Cardiac fibroblast (primary cell): Measurements from ENCODE around the gene SH3RF1.

Source experiments
- DNase-seq, 2 donors: peaks; one replicate each; pipeline versions ENCODE4 v3.0.0 to v3.0.0-alpha.2; 2010; ENCODE audit warnings: low read depth in 2 of 2
- H3K4me3 ChIP-seq, 2 donors: replicated peaks in 1 of 2; 1 replicate in 1 of 2; 2 replicates in 1 of 2; pipeline ENCODE4 v1.5.1; 2011; ENCODE audit warnings: low read depth in 2 of 2, low read length in 2 of 2, mild to moderate bottlenecking in 2 of 2, moderate library complexity in 1 of 2
- TF ChIP-seq, protein P1 (sequence below): IDR thresholded peaks from one replicate; pipeline ENCODE4 v1.5.1; 2011; ENCODE audit warnings: low read depth, mild to moderate bottlenecking, low read length, inconsistent platforms

Gene SH3RF1

DNA sequence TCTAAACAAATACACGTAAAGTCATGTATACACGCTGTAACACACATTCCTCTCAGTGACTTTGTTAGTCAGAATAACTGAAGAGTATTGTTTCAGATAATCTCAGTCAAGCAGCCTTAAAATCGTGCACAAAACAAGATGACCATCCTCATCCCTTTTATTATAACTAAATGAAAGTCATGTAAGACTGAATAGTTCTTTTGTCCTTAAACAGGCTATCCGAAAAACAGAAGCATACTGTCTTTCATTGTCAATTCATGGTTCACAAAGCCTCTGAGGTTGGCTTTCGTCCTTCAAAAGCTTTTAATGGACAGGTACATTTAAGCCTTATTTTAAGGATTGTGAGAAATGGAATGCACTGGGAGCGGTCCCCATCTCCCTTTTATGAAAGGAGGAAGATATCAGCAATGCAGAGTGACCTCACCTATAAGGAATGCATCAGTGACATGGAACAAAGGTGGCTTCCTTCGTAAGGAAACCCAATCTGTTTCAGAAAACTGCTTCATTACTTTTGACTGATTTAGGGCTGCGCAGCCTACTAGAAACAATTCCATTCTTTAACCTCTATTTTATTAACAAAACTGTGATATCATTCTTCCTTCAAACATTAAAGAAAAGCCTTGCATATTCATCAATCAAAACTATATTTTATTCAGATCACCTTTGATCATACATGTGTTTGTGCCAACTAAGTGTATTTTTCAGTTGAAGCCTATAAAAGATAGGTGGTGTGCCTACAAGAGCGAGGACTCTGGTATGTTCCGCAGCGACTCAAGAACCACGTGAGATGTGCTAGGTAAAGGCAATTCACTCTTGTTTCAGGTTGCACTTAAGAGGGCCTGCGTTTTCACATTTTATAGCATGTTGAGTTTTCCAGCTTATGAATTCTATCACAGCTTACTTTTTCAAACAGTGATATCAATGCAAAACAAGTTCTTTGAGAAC lies 19.2 kb downstream of the SH3RF1 start:
- DNase-seq, result peak in 1 of 2 donors; percentile 60
- H3K4me3 ChIP-seq, result no peak overlapping the region
- TF ChIP-seq, protein P1, sequence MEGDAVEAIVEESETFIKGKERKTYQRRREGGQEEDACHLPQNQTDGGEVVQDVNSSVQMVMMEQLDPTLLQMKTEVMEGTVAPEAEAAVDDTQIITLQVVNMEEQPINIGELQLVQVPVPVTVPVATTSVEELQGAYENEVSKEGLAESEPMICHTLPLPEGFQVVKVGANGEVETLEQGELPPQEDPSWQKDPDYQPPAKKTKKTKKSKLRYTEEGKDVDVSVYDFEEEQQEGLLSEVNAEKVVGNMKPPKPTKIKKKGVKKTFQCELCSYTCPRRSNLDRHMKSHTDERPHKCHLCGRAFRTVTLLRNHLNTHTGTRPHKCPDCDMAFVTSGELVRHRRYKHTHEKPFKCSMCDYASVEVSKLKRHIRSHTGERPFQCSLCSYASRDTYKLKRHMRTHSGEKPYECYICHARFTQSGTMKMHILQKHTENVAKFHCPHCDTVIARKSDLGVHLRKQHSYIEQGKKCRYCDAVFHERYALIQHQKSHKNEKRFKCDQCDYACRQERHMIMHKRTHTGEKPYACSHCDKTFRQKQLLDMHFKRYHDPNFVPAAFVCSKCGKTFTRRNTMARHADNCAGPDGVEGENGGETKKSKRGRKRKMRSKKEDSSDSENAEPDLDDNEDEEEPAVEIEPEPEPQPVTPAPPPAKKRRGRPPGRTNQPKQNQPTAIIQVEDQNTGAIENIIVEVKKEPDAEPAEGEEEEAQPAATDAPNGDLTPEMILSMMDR, result no peak

DNA sequence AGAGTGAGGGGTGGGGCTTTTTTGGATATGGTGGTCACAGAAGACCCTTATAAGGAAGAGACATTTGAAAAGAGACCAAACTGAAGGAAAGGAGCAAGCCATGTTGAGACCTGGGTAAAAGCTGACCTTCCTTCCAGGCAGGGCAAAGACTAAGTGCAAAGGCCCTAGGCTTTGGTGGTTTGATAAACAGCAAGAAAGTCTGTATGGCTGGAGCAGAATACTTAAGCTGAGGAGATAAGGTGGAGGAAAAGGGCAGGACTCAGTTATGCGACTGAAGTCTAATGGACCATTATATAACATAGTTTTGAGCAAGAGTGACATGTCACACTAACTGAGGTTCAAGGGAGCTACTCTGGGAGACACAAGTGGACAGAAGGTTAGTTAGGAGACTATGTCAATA lies 20.0 kb downstream of the SH3RF1 start:
- TF ChIP-seq, protein P1, result no peak
- H3K4me3 ChIP-seq, result no peak overlapping the region
- no peak for DNase-seq

DNA sequence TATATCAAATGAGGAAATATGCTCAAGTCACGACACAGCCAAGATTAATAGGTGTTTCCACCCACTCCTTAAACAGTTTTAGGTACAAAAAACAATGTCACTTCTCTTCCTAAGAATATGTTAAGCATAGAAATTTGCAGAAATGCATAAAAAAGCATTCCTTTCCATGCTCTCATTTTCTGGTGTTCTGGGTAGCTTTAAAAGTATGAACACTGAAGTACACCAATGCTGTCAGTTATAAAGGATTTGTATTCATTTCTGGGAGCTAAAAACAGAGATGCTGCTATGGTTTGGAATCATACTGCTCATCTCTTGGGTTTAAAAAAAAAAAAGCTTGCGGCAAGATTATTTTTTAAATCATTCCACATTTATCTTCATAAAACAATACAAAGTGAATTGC lies 20.8 kb downstream of the SH3RF1 start:
- DNase-seq, result no peak
- H3K4me3 ChIP-seq, result no peak overlapping the region
- TF ChIP-seq, protein P1, result no peak

DNA sequence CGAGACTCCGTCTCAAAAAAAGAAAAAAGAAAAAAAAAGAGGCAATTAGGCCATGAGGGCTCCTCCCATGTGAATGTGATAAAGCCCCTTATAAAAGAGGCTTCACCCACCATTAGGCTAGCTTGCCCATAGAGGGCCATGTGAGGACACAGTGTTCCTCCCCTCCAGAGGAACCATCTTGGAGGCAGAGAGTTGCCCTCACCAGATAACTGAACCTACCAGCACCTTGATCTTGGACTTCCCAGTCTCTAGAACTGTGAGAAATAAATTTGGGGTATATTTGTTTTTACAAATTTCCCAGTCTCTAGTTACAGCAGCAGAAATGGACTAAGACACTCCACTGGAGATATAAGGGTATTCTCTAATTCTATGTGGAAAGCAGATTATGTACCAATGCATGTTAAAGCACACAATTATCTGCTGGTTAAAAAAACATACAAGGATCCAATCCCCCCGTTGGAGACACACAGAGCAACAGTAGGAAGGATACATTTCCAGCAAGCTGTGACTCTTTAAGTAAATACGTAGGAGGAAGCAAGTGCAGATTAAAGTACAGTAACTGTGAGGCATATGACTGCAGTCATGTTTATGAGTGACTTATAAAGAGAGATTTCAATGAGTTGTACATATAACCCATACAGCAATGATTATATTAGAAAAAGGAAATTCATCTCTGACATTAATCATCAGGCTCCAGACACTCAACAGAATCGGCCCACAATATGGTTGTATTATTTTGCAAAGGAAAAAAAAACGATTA lies 21.4 kb downstream of the SH3RF1 start:
- TF ChIP-seq, protein P1, result no peak
- DNase-seq, result peak; percentile 61 to 80
- H3K4me3 ChIP-seq, result no peak overlapping the region

DNA sequence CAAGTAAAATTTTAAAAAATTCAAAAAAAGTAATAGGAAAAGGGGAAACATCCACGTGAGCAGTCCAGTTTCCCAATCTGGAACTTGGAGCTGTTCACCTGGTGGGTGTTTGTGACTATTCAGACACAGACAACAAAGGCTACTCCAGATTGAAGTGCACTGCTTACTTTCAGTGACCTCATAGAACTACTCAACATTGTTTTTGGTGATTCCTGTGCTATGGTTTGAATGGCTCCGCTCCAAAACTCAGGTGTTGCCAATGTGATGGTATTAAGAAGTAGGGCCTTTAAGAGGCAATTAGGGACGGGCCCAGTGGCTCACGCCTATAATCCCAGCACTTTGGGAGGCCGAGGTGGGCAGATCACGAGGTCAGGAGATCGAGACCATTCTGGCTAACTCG lies 22.1 kb downstream of the SH3RF1 start:
- H3K4me3 ChIP-seq, result no peak overlapping the region
- no peak for DNase-seq
- TF ChIP-seq, protein P1, result no peak

DNA sequence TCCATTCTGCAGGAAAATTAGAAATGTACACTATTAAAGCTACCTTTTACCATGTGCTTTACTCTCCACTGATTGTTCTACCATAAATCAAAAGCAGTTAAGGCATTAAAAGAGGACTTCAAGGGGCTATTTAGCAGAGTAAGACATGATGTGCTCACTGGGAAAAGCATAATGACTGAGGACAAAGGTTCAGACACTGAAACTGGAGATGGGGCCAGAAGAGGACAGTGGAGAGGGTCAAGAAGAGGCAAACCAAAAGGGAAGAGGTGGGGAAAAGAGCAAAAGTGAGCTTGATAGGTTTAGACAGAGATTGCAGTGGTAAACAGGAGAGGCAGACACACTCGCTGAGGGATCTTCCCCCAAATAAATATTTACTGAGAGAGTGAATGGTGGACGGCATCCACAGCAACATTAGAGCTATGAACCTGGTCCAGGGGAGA lies 23.8 kb downstream of the SH3RF1 start:
- no peak for DNase-seq
- H3K4me3 ChIP-seq, result no peak overlapping the region
- TF ChIP-seq, protein P1, result no peak
